CD4-positive, alpha-beta memory T cell (primary cell): ENCODE measurements around the gene NIPAL3. TPM values are rescaled to one million over a fixed set of nuclear protein-coding genes. Genes with fewer than 3 reads are reported as not detected.

Source experiments
- CTCF ChIA-PET: fragments of 350-600 bp; sonication (Branson Sonifier 250); formaldehyde crosslinking; loops from one replicate; lab custom pipeline; 2021; ENCODE audit warnings: inconsistent platforms; ENCODE audit not compliant: partially characterized antibody; lab: Charles Lee
- POLR2A ChIA-PET: fragments of 350-600 bp; sonication (Branson Sonifier 250); formaldehyde crosslinking; loops from one replicate; lab custom pipeline; 2021; ENCODE audit not compliant: partially characterized antibody; lab: Charles Lee
- DNase-seq, 5 donors: peaks; one replicate each; pipeline versions ENCODE4 v3.0.0 to v3.0.0-alpha.2; 2020 to 2022; ENCODE audit warnings: mixed read lengths in 1 of 5
- H3K27ac ChIP-seq: one replicate; pipeline ENCODE4 v1.7.0; 2013; ENCODE audit warnings: low read depth, low read length
- H3K27me3 ChIP-seq: 2 replicates; pipeline ENCODE4 v1.7.0; 2013; ENCODE audit warnings: mild to moderate bottlenecking, low read length, moderate library complexity; ENCODE audit not compliant: insufficient read depth
- H3K36me3 ChIP-seq: 2 replicates; pipeline ENCODE4 v1.7.0; 2013; ENCODE audit warnings: mild to moderate bottlenecking, low read length, moderate library complexity; ENCODE audit not compliant: insufficient read depth
- H3K4me1 ChIP-seq: 2 replicates; pipeline ENCODE4 v1.7.0; 2013; ENCODE audit warnings: mild to moderate bottlenecking, low read length, moderate library complexity; ENCODE audit not compliant: insufficient read depth
- H3K4me3 ChIP-seq, 2 donors: one replicate each; pipeline ENCODE4 v1.7.0; 2013; ENCODE audit warnings: low read length in 2 of 2, mild to moderate bottlenecking in 1 of 2
- H3K9me3 ChIP-seq, 2 donors: one replicate each; pipeline ENCODE4 v1.7.0; 2013; ENCODE audit warnings: low read length in 2 of 2, control low read depth in 1 of 2; ENCODE audit not compliant: control insufficient read depth in 1 of 2
- H3K27ac Mint-ChIP-seq, 7 donors: one replicate each; pipeline ENCODE4 v1.8.0; 2020 to 2021; ENCODE audit warnings: mixed read lengths in 7 of 7, mild to moderate bottlenecking in 6 of 7, inconsistent platforms in 3 of 7, moderate library complexity in 3 of 7
- H3K27me3 Mint-ChIP-seq, 2 donors: one replicate each; pipeline ENCODE4 v1.8.0; 2020 to 2021; ENCODE audit warnings: mixed read lengths in 2 of 2
- H3K36me3 Mint-ChIP-seq, 2 donors: one replicate each; pipeline ENCODE4 v1.8.0; 2020 to 2021; ENCODE audit warnings: mixed read lengths in 2 of 2, inconsistent platforms in 1 of 2, mild to moderate bottlenecking in 1 of 2
- H3K4me1 Mint-ChIP-seq, 4 donors: one replicate each; pipeline ENCODE4 v1.8.0; 2020 to 2021; ENCODE audit warnings: mixed read lengths in 4 of 4, mild to moderate bottlenecking in 1 of 4
- H3K4me3 Mint-ChIP-seq, 8 donors: one replicate each; pipeline ENCODE4 v1.8.0; 2020 to 2021; ENCODE audit warnings: mixed read lengths in 8 of 8, mild to moderate bottlenecking in 7 of 8, moderate library complexity in 6 of 8, inconsistent platforms in 3 of 8
- H3K9me3 Mint-ChIP-seq, 8 donors: one replicate each; pipeline ENCODE4 v1.8.0; 2020 to 2021; ENCODE audit warnings: mixed read lengths in 8 of 8, mild to moderate bottlenecking in 5 of 8, inconsistent platforms in 3 of 8, moderate library complexity in 1 of 8
- intact Hi-C: fragments of 100-400 bp; cut with micrococcal nuclease; formaldehyde crosslinking; loops from one replicate; pipeline ENCODE4 v1.15.1; 2023
- polyA plus RNA-seq, 2 donors: library from polyadenylated mRNA; unstranded; fragments of 300-500 nt; fragmentation: Illumina TruSeq; gene quantifications; one replicate each; pipeline ENCODE4 v1.2.3, GENCODE V29; 2021
- total RNA-seq, 2 experiments: library from RNA; stranded (reverse); gene quantifications; one replicate each; pipeline ENCODE4 v1.2.3, GENCODE V29; 2021

NIPAL3 gene
- total and polyA plus RNA-seq, 4 experiments from 2014 or later: 52.8 to 88.6 (median 63.8) TPM

GRCh38 chr1:24450857-24451397 lies 35.3 kb downstream of the NIPAL3 start:
- H3K27me3 Mint-ChIP-seq: no peaks in the 10 kb centered on the region
- ChIA-PET CTCF (interaction anchor here (1.4 kb wide), 1 partner anchor 74 kb away, joined by 3 read pairs; no protein-coding TSS in a partner anchor), POLR2A (no interaction called here)

GRCh38 chr1:24451746-24452145 lies 36.1 kb downstream of the NIPAL3 start:
- no peaks in the 10 kb centered on the region for H3K27me3 Mint-ChIP-seq
- Histone ChIP-seq H3K9me3 (no peaks in the 10 kb centered on the region), H3K4me1 (no peaks in the 10 kb centered on the region), H3K4me3 (no peak overlapping the region), H3K36me3 (peaks cover 79% of the 10 kb centered on the region), H3K27ac (no peak overlapping the region), H3K27me3 (no peaks in the 10 kb centered on the region)
- H3K4me1 Mint-ChIP-seq: peaks cover 0 to 4% (median under 1%) of the 10 kb centered on the region in 4 donors
- POLR2A ChIA-PET: no interaction called here
- CTCF ChIA-PET: interaction anchor here (1.4 kb wide), 1 partner anchor 40 kb away, joined by 4 read pairs; no protein-coding TSS in a partner anchor
- DNase-seq: no peak
- H3K27ac Mint-ChIP-seq: peak overlapping the region in 3 of 7 donors; percentile 21 to 24 (median 22)
- no peak overlapping the region for H3K4me3 Mint-ChIP-seq
- intact Hi-C loops: no loop called here
- H3K36me3 Mint-ChIP-seq: peaks cover 69 to 81% of the 10 kb centered on the region in 2 donors
- H3K9me3 Mint-ChIP-seq: no peaks in the 10 kb centered on the region

More at GRCh38 chr1:24450857-24451397, 35.3 kb downstream of the NIPAL3 start:
- Mint-ChIP-seq H3K4me3 (no peak overlapping the region), H3K27ac (peak overlapping the region in 2 of 7 donors; percentile 30 to 60), H3K9me3 (no peaks in the 10 kb centered on the region), H3K4me1 (peaks cover 0 to 4% (median under 1%) of the 10 kb centered on the region in 4 donors), H3K36me3 (peaks cover 74 to 81% of the 10 kb centered on the region in 2 donors)
- H3K27ac ChIP-seq: no peak overlapping the region
- H3K4me3 ChIP-seq: no peak overlapping the region
- H3K27me3 ChIP-seq: no peaks in the 10 kb centered on the region
- no peaks in the 10 kb centered on the region for H3K9me3 ChIP-seq
- intact Hi-C loops: no loop called here
- no peak for DNase-seq
- no peaks in the 10 kb centered on the region for H3K4me1 ChIP-seq
- peaks cover 81% of the 10 kb centered on the region for H3K36me3 ChIP-seq

GRCh38 chr1:24452922-24453485 lies 37.4 kb downstream of the NIPAL3 start:
- intact Hi-C loops: no loop called here
- POLR2A ChIA-PET: interaction anchor here (0.9 to 1.3 kb wide), 2 partner anchors 38 to 48 kb away, joined by 3 to 4 read pairs; partner anchors contain the start of gene NIPAL3
- DNase-seq: no peak

GRCh38 chr1:24454673-24455072 lies 39.1 kb downstream of the NIPAL3 start:
- CTCF ChIA-PET: interaction anchor here (2.1 kb wide), 1 partner anchor 32 kb away, joined by 5 read pairs; no protein-coding TSS in a partner anchor
- H3K4me1 ChIP-seq: no peaks in the 10 kb centered on the region
- peaks cover 75 to 85% of the 10 kb centered on the region in 2 donors for H3K36me3 Mint-ChIP-seq
- peaks cover 74% of the 10 kb centered on the region for H3K36me3 ChIP-seq
- H3K4me3 Mint-ChIP-seq: no peak overlapping the region
- POLR2A ChIA-PET: interaction anchor here (1.3 kb wide), 1 partner anchor 47 kb away, joined by 4 read pairs; no protein-coding TSS in a partner anchor
- no peaks in the 10 kb centered on the region for H3K27me3 Mint-ChIP-seq
- H3K4me1 Mint-ChIP-seq: peaks cover 0 to 4% (median 3%) of the 10 kb centered on the region in 4 donors
- H3K9me3 Mint-ChIP-seq: no peaks in the 10 kb centered on the region
- no peak for DNase-seq
- peak overlapping the region in 2 of 7 donors; percentile 47 to 78 for H3K27ac Mint-ChIP-seq
- no peaks in the 10 kb centered on the region for H3K9me3 ChIP-seq
- H3K27me3 ChIP-seq: no peaks in the 10 kb centered on the region
- intact Hi-C loops: no loop called here
- no peak overlapping the region for H3K4me3 ChIP-seq
- no peak overlapping the region for H3K27ac ChIP-seq

More at GRCh38 chr1:24452922-24453485, 37.4 kb downstream of the NIPAL3 start:
- no peaks in the 10 kb centered on the region for H3K27me3 Mint-ChIP-seq
- CTCF ChIA-PET: interaction anchor here (0.7 to 1.4 kb wide), 4 partner anchors 39 to 134 kb away, joined by 3 to 6 read pairs (median 4); no protein-coding TSS in a partner anchor
- Histone ChIP-seq H3K4me3 (no peak overlapping the region), H3K27ac (no peak overlapping the region), H3K36me3 (peaks cover 80% of the 10 kb centered on the region), H3K9me3 (no peaks in the 10 kb centered on the region), H3K4me1 (no peaks in the 10 kb centered on the region), H3K27me3 (no peaks in the 10 kb centered on the region)
- peaks cover 72 to 84% of the 10 kb centered on the region in 2 donors for H3K36me3 Mint-ChIP-seq
- H3K4me3 Mint-ChIP-seq: no peak overlapping the region
- peak overlapping the region in 1 of 7 donors; percentile 59 for H3K27ac Mint-ChIP-seq
- no peaks in the 10 kb centered on the region for H3K9me3 Mint-ChIP-seq
- H3K4me1 Mint-ChIP-seq: peaks cover 0 to 4% (median under 1%) of the 10 kb centered on the region in 4 donors

- H3K27ac Mint-ChIP-seq: no peak overlapping the region
- H3K4me3 Mint-ChIP-seq: no peak overlapping the region
- H3K27me3 Mint-ChIP-seq: no peaks in the 10 kb centered on the region
- Histone ChIP-seq H3K9me3 (no peaks in the 10 kb centered on the region), H3K4me3 (no peak overlapping the region), H3K27ac (no peak overlapping the region), H3K4me1 (no peaks in the 10 kb centered on the region), H3K27me3 (no peaks in the 10 kb centered on the region), H3K36me3 (peaks cover 74% of the 10 kb centered on the region)
- no peaks in the 10 kb centered on the region for H3K9me3 Mint-ChIP-seq
- POLR2A ChIA-PET: interaction anchor here (1.3 kb wide), 1 partner anchor 31 kb away, joined by 6 read pairs; no protein-coding TSS in a partner anchor
- DNase-seq: no peak
- CTCF ChIA-PET: interaction anchor here (1.0 to 2.1 kb wide), 2 partner anchors 31 to 40 kb away, joined by 4 to 5 read pairs; partner anchors contain the start of gene NIPAL3
- H3K36me3 Mint-ChIP-seq: peaks cover 75 to 85% of the 10 kb centered on the region in 2 donors
- intact Hi-C loops: no loop called here
- H3K4me1 Mint-ChIP-seq: peaks cover 0 to 4% (median 3%) of the 10 kb centered on the region in 4 donors
These were observed 39.7 kb downstream of the NIPAL3 start for GRCh38 chr1:24455272-24455671.

- no peak overlapping the region for H3K4me3 Mint-ChIP-seq
- POLR2A ChIA-PET: no interaction called here
- H3K36me3 Mint-ChIP-seq: peaks cover 73 to 79% of the 10 kb centered on the region in 2 donors
- H3K27me3 Mint-ChIP-seq: no peaks in the 10 kb centered on the region
- intact Hi-C loops: no loop called here
- no peaks in the 10 kb centered on the region for H3K9me3 ChIP-seq
- H3K27me3 ChIP-seq: no peaks in the 10 kb centered on the region
- CTCF ChIA-PET: interaction anchor here (0.8 to 1.0 kb wide), 2 partner anchors 68 to 129 kb away, joined by 3 read pairs; no protein-coding TSS in a partner anchor
- H3K4me1 Mint-ChIP-seq: peaks cover 0 to 6% (median 4%) of the 10 kb centered on the region in 4 donors
- H3K9me3 Mint-ChIP-seq: no peaks in the 10 kb centered on the region
- no peak overlapping the region for H3K4me3 ChIP-seq
- H3K27ac Mint-ChIP-seq: peak overlapping the region in 2 of 7 donors; percentile 44 to 57
- peaks cover 59% of the 10 kb centered on the region for H3K36me3 ChIP-seq
- no peak overlapping the region for H3K27ac ChIP-seq
- H3K4me1 ChIP-seq: no peaks in the 10 kb centered on the region
- no peak for DNase-seq
These were observed 42.3 kb downstream of the NIPAL3 start for GRCh38 chr1:24457866-24458265.
